HG02943 (cell line): ENCODE results near the gene ZNF385C.

Source experiments
- ATAC-seq: cut with Tn5 transposase; IDR thresholded peaks from one replicate; pipeline ENCODE4 v1.9.1; 2021; ENCODE audit warnings: mild to moderate bottlenecking, low read depth, moderate library complexity; ENCODE audit not compliant: unreplicated experiment

The ZNF385C gene

GRCh38 chr17:42079541-42079940 is 18.7 kb downstream of the ZNF385C start:
- ATAC-seq = no peak

DNA sequence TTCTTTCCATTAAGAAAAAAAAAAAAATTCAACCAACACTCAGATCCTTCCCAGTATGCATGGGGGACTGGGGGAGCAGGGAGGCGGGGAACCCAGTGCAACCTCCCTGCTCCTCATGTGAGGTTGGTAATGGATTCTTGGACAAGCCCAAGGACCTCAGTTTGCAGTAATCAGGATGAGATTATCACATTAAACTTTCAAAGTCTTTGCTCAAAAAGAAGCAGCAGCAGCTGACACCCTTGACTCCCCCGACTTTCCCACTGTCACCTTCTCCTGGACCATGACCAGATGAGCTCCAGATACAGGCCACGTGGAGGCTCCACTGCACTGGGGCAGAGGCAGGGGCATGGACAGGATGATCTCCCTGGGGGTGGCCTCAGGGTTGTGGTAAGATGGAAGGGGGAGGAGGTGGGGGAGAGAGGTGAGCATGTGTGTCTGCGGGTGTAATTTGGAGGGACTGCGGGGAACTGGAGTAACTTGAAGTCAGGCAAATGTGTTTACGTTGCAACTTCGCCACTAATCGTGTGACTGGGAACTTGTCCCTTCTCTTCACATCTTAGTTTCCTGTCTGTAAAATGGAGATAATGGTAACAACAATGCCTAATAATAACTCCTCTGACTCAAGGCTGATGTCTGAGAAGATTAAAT is 19.8 kb downstream of the ZNF385C start:
- ATAC-seq = no peak

DNA sequence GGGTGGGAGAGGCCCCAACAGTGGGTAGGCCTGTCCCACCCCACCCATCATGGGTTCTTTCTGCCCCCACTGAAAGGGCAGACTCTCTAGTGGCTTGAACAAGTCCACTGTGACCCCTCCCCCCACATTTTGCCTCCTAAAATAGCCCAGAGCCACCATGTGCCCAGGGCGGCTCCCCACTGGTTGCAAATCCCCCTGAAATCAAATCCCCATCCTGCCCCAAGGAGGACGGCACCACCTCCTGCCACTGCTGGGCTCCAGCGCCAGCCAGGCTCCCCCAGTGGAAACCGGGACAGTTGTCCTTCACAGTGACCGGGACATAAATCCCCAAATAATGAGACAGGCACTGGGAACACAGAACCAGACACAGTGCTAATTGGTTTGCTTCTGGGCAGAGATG is 20.5 kb downstream of the ZNF385C start:
- no peak for ATAC-seq

DNA sequence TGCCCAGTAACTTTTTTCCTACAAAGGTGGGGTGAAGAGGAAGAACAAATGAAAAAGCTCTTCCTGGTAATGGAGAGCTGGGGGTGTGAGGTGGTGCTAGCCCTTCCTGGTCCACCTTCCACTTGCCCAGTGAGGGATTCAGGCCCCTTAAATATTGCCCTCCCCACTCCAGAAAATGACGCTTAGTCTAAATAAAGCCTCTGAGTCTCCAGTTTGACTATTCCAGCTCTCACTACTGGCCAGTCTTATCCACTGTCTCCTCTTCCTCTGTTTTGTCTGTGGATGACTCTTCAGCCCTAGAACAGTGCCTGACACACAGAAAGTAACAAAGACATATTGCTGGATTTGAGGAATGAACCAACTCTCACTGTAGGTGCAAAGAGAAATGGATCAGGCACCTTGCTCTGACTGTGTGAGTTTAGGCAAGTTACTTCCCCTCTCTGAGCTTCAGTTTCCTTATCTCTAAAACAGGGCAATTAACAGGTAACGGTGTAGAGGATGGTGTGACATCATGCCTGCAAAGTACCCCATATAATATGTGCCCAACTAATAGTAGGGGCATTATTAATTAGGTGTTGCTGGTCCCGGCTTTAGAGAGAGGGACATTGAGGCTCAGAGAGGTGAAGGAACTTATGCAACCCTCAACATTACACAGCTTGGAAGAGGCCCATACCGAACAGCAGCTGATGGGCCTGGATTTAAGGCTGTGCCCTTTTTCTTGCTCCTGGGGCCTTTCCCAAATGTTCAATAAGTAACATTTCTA is 21.3 kb downstream of the ZNF385C start:
- no peak for ATAC-seq

DNA sequence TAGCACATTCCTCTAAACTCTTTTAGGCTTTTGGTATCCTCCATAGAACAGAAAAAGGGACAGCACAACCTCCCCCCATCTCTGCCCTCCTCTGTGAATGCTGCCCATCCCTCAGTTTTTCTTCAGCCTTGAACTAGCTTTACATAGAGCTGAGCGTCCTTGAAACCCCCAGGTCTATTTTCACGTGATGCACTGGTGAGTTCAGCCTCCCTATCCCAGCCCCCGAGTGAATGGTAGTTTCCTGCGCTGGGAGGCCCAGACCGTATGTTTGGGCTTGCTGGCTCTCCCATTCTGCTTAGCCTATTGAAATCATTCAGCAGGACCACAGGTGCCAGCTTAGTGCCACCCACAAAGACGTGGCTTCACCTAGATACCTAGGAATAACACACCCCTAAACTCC is 22.5 kb downstream of the ZNF385C start:
- no peak for ATAC-seq

DNA sequence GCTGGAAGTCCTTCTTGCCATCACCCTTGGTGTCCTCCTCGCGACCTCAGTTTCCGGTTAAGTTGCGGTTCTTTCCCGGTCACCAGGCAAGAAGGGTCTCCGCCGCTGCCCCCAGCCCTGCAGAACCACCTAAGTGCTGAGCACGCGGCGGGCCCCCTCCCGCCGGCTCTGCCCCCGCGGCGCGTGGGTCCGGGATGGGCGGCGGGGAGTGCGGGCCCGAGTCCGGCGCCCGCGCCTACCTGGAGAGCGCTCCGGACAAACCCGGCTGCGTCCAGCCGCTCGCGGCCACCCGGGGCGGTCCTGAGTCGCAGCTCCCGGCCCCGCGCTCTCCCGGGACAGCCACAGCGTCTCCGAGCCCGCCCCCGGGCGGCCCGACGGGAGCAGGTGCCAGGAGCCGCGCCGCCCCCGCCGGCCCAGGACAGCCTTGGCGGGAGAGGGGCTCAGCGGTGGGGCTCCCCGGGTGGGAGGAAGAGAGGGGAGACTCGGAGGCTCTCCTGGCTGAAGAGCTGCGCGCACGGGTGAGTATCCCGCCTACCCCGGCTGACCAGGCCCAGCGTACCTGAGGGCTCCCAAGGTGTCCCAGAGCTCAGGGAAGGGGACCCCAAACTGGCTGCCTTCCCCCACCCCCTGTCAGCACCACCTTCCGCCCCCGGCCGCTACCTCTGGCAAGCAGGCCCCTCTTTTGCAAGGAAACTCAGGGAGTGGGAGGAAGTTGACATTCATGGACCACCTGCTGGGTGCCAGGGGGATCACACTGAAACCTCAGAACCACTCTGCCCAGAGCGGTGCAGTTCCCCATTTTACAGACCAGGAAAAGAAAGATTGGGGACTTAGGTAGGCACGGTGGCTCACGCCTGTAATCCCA is 25.7 kb downstream of the ZNF385C start:
- ATAC-seq = no peak

DNA sequence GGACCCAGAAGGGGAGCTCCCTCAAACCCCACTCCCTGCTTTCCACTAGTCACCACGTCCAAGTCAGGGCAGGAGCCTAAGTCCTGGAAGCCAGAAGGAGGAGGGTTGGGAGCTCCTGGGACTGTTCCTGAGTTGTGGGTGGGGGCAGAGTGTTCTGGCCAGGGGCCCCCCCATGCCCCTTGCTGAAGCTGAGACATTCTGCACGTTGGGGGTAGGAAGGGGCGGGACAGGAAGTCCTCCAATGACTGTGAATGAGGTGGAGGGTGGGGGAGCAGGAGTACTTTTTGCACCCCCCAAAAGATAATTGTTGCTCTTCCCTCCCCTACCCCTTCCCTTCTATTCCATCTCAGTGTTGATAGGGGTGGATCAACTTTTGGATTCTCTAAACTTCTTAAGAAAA is 26.5 kb downstream of the ZNF385C start:
- ATAC-seq = no peak

DNA sequence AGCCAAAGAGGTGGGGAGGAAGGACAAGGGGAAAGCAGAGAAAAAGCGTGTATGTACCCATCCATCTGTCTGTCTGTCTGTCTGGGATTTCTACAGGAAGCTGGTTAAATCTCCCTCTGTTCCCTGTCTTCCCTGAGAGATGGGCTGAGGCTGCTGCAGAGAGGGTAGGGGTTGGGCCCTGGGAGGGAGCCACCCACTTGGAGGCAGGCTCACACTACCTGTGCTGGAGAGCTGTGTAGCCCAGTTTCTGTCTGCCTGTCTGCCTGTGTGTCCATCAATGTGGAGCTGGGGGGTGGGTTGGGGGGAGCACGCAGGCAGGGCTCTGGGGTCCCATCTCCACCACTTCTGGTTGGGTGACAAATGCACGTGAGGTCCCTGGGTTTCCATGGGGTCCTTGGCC is 29.3 kb downstream of the ZNF385C start:
- no peak for ATAC-seq

DNA sequence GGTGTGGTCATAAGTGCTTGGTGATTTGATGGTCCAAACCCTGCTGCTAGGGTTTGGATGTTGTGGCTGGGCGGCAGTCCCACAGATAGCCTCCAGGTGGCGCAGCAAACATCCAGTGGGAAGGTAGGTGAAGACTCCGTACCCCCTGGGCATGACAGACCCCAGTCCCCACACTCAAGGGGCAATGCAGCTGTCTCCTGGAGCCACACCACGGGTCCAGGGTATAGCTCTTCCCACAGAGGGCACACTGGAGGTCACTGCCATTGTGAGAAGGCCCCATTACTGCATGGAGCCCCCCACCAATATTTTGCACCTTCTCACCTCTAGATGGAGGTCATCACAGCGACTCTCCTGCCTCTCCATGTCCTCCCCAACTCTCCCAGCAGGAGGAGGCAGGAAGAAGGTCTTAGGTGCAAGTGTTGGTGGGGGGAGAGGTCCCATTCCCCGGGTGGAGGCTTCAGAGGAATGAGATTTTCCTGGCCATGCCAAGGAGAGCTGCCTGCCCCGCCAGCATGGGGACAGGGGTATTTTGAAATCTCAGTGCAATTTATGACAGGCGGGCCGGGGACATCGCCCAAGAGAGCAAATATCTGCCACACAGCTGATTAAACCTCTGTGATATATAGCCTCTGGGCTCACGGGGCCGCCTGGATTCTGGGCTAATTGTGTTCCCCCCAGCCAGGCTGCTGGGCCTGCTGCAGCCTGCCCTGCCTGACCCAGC is 30.7 kb downstream of the ZNF385C start:
- no peak for ATAC-seq

GRCh38 chr17:42065201-42065600 is 33.1 kb downstream of the ZNF385C start:
- ATAC-seq = no peak

GRCh38 chr17:42062681-42063080 is 35.6 kb downstream of the ZNF385C start:
- no peak for ATAC-seq

GRCh38 chr17:42061646-42062487 is 36.4 kb downstream of the ZNF385C start:
- no peak for ATAC-seq

- ATAC-seq = no peak
Observed at GRCh38 chr17:42060231-42060630, 38.0 kb downstream of the ZNF385C start.

GRCh38 chr17:42059815-42060214 is 38.5 kb downstream of the ZNF385C start:
- ATAC-seq = no peak

GRCh38 chr17:42058063-42058462 is 40.2 kb downstream of the ZNF385C start:
- ATAC-seq = no peak

DNA sequence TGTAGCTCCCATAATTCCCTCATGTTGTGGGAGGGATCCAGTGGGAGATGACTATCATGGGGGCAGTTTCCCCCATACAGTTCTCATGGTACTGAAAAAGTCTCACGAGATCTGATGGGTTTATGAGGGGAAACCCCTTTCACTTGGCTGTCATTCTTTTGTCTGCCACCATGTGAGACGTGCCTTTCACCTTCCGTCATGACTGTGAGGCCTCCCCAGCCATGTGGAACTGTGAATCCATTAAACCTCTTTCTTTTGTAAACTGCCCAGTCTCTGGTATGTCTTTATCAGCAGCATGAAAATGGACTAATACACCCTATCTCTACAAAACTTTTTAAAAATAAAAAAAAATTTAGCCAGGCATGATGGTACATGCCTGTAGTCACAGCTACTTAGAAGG is 41.6 kb downstream of the ZNF385C start:
- ATAC-seq = no peak

GRCh38 chr17:42055496-42055895 is 42.8 kb downstream of the ZNF385C start:
- no peak for ATAC-seq

DNA sequence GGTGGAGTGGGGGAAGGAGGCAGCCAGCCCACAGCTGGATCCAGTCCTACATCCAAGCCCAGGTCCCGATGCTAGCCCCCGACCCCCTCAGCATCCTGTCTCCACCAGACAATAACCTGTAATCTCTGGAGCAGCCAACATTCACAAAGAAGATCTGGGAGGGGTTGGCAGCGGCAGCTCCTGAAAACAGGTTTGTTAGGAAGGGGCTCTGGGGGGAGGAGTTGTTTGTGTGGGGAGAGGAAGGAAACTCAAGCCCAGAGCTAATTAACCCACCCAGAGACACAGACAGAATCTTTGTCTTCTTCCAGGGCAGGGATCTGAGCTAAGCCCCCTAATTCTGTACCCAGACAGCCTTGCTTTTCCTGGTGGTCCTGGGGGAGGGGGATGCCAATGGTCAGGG is 43.2 kb downstream of the ZNF385C start:
- no peak for ATAC-seq

GRCh38 chr17:42053731-42054500 is 44.4 kb downstream of the ZNF385C start:
- no peak for ATAC-seq
